Colonic mucosa (tissue), 4 donors: ENCODE results near the gene MGST2. TPM values are rescaled to one million over a fixed set of nuclear protein-coding genes. Genes with fewer than 3 reads are reported as not detected.

Source experiments
- DNase-seq: peaks from one replicate; pipeline ENCODE4 v3.0.0-alpha.2; 2020
- H3K27ac ChIP-seq: fragments of 200-600 bp; one replicate; pipeline ENCODE4 v1.8.0; 2021
- H3K27me3 ChIP-seq: fragments of 200-600 bp; one replicate; pipeline ENCODE4 v1.8.0; 2021
- H3K36me3 ChIP-seq: fragments of 200-600 bp; one replicate; pipeline ENCODE4 v1.8.0; 2021
- H3K4me1 ChIP-seq: fragments of 200-600 bp; one replicate; pipeline ENCODE4 v1.8.0; 2021; ENCODE audit warnings: mild to moderate bottlenecking
- H3K4me3 ChIP-seq: fragments of 200-600 bp; one replicate; pipeline ENCODE4 v1.8.0; 2021
- H3K9ac ChIP-seq, 2 donors: one replicate each; pipeline ENCODE4 v1.7.0; 2013; ENCODE audit warnings: control low read depth in 2 of 2, low read depth in 2 of 2, low read length in 2 of 2
- H3K9me3 ChIP-seq: fragments of 200-600 bp; one replicate; pipeline ENCODE4 v1.8.0; 2021
- intact Hi-C: fragments of 100-400 bp; cut with DNase I; formaldehyde crosslinking; loops from one replicate; pipeline ENCODE4 v1.14.1; 2022
- total RNA-seq, 2 donors: library from RNA; stranded (reverse); fragmentation: NEBNext Ultra II Directional in 1 of 2; extraction: Animal tissue kit (Norgen Biotek cat#: 25700) in 1 of 2; gene quantifications; one replicate each; pipeline ENCODE4 v1.2.1, GENCODE V29; 2021
- TF ChIP-seq, protein P1 (sequence below): fragments of 200-600 bp; IDR thresholded peaks from one replicate; pipeline ENCODE4 v1.8.0; 2022; ENCODE audit warnings: antibody characterized with exemption, mild to moderate bottlenecking
- donor health status: healthy.
- donor health status: DM: no; HTN: no; CAD: no.
- donor health status: DM: no; HTN: no; CAD: no.

The MGST2 gene
- total RNA-seq, 2 donors from 2014 or later: 105 to 157 TPM

DNA sequence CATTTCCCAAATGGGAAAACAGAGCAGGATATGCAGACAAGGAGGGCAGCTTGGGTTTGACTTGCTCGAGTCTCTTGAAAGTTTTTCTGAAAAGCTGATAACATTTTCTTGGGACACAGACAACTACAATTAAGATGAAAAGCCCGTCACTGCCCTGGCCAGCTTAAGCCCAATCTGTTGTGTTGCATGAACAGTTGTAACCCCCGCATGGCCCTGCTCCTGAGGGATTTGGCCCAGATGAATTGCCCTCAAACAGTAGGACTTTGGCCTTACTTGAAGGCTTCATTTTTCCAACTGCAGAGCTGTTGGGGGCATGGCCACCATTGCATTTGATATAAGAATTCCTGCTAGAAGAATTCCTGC is 40.5 kb upstream of the MGST2 start:
- TF ChIP-seq, protein P1, sequence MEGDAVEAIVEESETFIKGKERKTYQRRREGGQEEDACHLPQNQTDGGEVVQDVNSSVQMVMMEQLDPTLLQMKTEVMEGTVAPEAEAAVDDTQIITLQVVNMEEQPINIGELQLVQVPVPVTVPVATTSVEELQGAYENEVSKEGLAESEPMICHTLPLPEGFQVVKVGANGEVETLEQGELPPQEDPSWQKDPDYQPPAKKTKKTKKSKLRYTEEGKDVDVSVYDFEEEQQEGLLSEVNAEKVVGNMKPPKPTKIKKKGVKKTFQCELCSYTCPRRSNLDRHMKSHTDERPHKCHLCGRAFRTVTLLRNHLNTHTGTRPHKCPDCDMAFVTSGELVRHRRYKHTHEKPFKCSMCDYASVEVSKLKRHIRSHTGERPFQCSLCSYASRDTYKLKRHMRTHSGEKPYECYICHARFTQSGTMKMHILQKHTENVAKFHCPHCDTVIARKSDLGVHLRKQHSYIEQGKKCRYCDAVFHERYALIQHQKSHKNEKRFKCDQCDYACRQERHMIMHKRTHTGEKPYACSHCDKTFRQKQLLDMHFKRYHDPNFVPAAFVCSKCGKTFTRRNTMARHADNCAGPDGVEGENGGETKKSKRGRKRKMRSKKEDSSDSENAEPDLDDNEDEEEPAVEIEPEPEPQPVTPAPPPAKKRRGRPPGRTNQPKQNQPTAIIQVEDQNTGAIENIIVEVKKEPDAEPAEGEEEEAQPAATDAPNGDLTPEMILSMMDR: no peak
- no peaks in the 10 kb centered on the region for H3K4me1 ChIP-seq
- intact Hi-C loops: no loop called here
- no peak for DNase-seq
- H3K9ac ChIP-seq: no peak overlapping the region
- H3K4me3 ChIP-seq: no peak overlapping the region
- no peak overlapping the region for H3K27ac ChIP-seq
- H3K27me3 ChIP-seq: no peaks in the 10 kb centered on the region
- H3K9me3 ChIP-seq: no peaks in the 10 kb centered on the region
- H3K36me3 ChIP-seq: no peaks in the 10 kb centered on the region

DNA sequence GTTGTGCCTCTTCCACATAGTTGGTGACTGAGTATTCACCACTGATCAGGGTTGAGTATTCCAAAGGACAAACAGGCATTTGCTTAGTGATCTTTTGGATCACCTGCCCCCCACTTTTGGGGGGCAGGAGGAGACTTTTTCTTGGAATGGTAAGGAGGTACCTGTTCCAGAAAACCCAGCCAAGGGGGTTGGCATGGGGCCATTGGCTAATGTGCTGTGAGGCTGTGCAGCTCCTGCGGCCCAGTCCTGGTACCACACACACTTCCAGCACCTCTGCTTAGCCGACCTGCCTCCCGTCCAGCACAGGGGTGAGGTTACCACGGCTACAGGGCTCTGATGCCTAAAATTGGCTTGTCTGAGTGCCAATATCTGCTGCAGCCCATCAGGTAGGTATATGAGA is 40.1 kb upstream of the MGST2 start:
- TF ChIP-seq, protein P1: no peak

DNA sequence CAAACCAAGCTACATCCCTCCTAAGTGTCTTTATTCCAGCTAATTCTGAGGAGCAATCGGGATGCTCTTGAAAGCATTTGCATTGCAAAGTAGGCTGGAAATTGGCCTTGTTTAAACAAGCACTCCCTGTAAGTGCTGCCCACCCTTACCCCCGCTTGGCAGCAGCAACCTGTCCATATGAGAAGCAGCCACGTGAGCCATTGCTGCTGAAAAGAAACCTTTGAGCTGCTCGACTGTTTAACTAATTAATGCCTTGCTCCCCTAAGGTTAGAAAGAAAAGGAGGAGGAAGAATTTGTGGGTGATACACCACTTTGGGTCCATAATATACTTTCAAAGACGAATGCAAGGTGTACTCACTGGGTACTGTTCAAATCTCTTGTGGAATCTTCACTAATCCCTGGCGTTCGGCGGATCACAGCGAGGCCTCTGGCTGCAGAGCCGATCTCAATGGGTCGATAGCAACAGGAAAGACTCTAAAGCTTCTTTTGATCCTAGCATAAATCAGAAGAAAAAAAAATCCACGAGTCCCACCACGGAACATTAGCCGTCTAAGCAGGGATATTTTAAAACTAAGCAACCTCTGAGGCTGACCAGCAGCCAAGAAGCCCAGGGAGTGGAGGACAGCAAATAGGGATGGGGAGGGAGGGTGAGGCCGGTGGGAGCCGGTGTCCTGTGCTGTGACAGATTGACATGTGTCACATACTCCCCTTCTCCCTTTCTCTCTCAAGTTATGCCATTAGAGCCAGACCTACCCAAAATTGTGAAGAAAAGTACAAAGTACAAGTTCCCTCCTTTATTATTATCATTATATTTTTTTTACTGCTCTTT is 37.2 kb upstream of the MGST2 start:
- Histone ChIP-seq H3K27ac (no peak overlapping the region), H3K36me3 (no peaks in the 10 kb centered on the region), H3K9me3 (no peaks in the 10 kb centered on the region), H3K27me3 (no peaks in the 10 kb centered on the region), H3K9ac (no peak overlapping the region), H3K4me3 (no peak overlapping the region), H3K4me1 (no peaks in the 10 kb centered on the region)
- intact Hi-C loops: no loop called here
- TF ChIP-seq, protein P1: no peak
- no peak for DNase-seq

More for the DNA sequence above, 40.1 kb upstream of the MGST2 start:
- Histone ChIP-seq H3K27ac (no peak overlapping the region), H3K27me3 (no peaks in the 10 kb centered on the region), H3K9ac (no peak overlapping the region), H3K4me3 (no peak overlapping the region), H3K9me3 (no peaks in the 10 kb centered on the region), H3K36me3 (no peaks in the 10 kb centered on the region), H3K4me1 (no peaks in the 10 kb centered on the region)
- DNase-seq: no peak
- intact Hi-C loops: no loop called here

GRCh38 chr4:139629436-139630125 is 36.0 kb upstream of the MGST2 start:
- intact Hi-C loops: loop anchor here (10.0 kb wide), 1 partner anchor 135 kb away; no protein-coding TSS in a partner anchor
- Histone ChIP-seq H3K9me3 (no peaks in the 10 kb centered on the region), H3K36me3 (no peaks in the 10 kb centered on the region), H3K9ac (no peak overlapping the region), H3K4me1 (no peaks in the 10 kb centered on the region), H3K27ac (no peak overlapping the region), H3K4me3 (no peak overlapping the region), H3K27me3 (no peaks in the 10 kb centered on the region)
- no peak for DNase-seq
- TF ChIP-seq, protein P1: no peak

GRCh38 chr4:139630126-139630495 is 35.5 kb upstream of the MGST2 start:
- H3K4me3 ChIP-seq: no peak overlapping the region
- intact Hi-C loops: loop anchor here (10.0 kb wide), 1 partner anchor 135 kb away; no protein-coding TSS in a partner anchor
- no peaks in the 10 kb centered on the region for H3K36me3 ChIP-seq
- no peak for DNase-seq
- H3K9me3 ChIP-seq: no peaks in the 10 kb centered on the region
- H3K27ac ChIP-seq: no peak overlapping the region
- H3K9ac ChIP-seq: no peak overlapping the region
- no peaks in the 10 kb centered on the region for H3K27me3 ChIP-seq
- TF ChIP-seq, protein P1: no peak
- H3K4me1 ChIP-seq: no peaks in the 10 kb centered on the region
